Body of pancreas (tissue), 4 donors: ENCODE data around the gene SUB1. TPM values are rescaled to one million over a fixed set of nuclear protein-coding genes. Genes with fewer than 3 reads are reported as not detected.

Source experiments
- ATAC-seq: fragments of 150-250 bp; one replicate; pipeline ENCODE4 v1.9.1; 2016
- DNase-seq, 4 donors: peaks; one replicate each; pipeline ENCODE4 v3.0.0-alpha.2; 2019
- H3K27ac ChIP-seq, 4 donors: fragments of 200-600 bp; sonication (generic); 1 replicate in 3 of 4; 2 replicates in 1 of 4; pipeline versions ENCODE4 v1.5.1 to v1.6.1; 2016 to 2019; ENCODE audit warnings: mild to moderate bottlenecking in 1 of 4, mixed read lengths in 1 of 4, moderate library complexity in 1 of 4
- H3K27me3 ChIP-seq, 2 donors: fragments of 200-600 bp; sonication (generic); one replicate each; pipeline ENCODE4 v1.6.0; 2016; ENCODE audit warnings: mild to moderate bottlenecking in 1 of 2
- H3K36me3 ChIP-seq, 2 donors: fragments of 200-600 bp; sonication (generic); replicated peaks in 1 of 2; 2 replicates each; pipeline ENCODE4 v1.5.1; 2016; ENCODE audit warnings: low read depth in 2 of 2; ENCODE audit not compliant: insufficient read depth in 1 of 2
- H3K4me1 ChIP-seq: fragments of 200-600 bp; sonication (generic); one replicate; pipeline ENCODE4 v1.6.0; 2016
- H3K4me3 ChIP-seq, 2 donors: fragments of 200-600 bp; sonication (generic); 1 replicate in 1 of 2; 2 replicates in 1 of 2; pipeline ENCODE4 v1.5.1; 2016 to 2019
- H3K9me3 ChIP-seq, 3 donors: fragments of 200-600 bp; sonication (generic); 1 replicate in 2 of 3; 2 replicates in 1 of 3; pipeline ENCODE4 v1.5.1; 2016
- POLR2A ChIP-seq, 3 donors: fragments of 450-650 bp; IDR thresholded peaks; one replicate each; pipeline ENCODE4 v1.6.1; 2016; ENCODE audit warnings: antibody characterized with exemption in 3 of 3, mild to moderate bottlenecking in 2 of 3
- WGBS, 2 donors: methylation state at CpG; one replicate each; pipeline ENCODE4 v1.1.5; 2017; 5-methylcytosine and 5-hydroxymethylcytosine counted together
- intact Hi-C: fragments of 100-400 bp; cut with DNase I; formaldehyde crosslinking; loops from one replicate; pipeline ENCODE4 v1.15.1; 2023
- total RNA-seq, 2 donors: library from RNA; depleted of rRNA; stranded (reverse); fragments of >200 nt; gene quantifications; one replicate each; pipeline ENCODE4 v1.1.0, GENCODE V29; 2016
- TF ChIP-seq, protein P1 (sequence below), 7 experiments: fragments of 450-650 bp in 4 of 7; fragments of 200-600 bp in 3 of 7; sonication (generic) in 3 of 7; IDR thresholded peaks; one replicate each; pipeline ENCODE4 v1.5.1; 2016 to 2019; ENCODE audit warnings: antibody characterized with exemption in 7 of 7

Gene SUB1
- total RNA-seq, 2 donors from 2014 or later = 30.1 to 168 TPM

DNA sequence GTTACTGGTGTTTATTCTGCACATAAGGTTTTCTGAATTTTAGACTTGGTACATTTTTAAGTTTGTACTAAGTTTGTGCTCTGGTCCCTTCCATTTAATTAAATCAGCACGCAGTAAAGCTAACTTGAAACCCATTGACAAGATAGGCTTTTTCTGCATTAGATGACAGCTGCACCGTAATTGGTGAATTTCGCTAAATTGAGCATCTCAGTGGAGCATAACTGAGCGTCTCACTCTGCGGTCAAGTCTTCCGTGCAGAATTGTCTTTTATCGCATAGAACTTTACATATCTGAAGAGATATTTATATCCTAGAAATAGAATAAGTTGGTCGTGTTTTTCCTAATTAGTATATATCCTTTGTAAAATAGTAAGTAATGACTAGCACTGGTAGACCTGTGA is 4.1 kb downstream of the SUB1 start:
- no peak for ATAC-seq

DNA sequence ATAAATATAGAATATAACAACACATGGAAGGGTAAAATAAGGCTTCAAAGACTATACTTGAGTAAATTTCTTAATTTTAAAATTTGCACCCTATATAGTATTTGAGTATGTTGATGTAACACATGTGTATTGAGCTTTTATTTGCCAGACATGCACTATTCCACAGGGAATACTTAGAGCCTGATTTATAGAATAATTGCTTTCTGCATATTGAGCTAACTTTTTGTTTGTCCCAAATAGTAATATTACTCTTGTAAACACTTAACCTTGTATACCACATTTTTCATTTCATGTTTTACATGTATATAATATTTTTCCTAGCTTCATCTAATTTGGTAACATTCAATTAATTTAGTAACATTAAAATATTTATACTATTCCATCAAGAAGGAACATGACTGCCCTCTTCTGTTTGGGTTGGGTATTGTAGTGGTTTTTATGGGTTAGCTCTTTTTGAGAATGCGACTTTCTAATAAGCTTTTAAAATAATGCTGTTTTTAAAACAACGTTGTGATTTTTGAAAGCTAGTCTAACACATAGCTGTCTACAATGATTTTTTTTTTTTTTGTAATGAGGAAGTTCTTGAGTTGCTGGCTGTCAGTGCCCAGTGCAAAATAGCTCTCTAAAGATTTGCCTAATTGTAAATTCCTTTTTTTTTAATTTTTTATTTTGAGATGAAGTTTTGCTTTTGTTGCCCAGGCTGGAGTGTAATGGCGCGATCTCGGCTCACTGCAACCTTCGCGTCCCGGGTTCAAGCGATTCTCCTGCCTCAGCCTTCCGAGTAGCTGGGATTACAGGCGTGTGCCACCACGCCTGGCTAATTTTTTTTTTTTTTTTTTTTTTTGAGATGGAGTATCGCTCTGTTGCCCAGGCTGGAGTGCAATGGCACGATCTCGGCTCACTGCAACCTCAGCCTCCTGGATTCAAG is 4.8 kb downstream of the SUB1 start:
- TF ChIP-seq POLR2A (IDR thresholded peaks at IDR 0.05) = no peak
- TF ChIP-seq, protein P1, sequence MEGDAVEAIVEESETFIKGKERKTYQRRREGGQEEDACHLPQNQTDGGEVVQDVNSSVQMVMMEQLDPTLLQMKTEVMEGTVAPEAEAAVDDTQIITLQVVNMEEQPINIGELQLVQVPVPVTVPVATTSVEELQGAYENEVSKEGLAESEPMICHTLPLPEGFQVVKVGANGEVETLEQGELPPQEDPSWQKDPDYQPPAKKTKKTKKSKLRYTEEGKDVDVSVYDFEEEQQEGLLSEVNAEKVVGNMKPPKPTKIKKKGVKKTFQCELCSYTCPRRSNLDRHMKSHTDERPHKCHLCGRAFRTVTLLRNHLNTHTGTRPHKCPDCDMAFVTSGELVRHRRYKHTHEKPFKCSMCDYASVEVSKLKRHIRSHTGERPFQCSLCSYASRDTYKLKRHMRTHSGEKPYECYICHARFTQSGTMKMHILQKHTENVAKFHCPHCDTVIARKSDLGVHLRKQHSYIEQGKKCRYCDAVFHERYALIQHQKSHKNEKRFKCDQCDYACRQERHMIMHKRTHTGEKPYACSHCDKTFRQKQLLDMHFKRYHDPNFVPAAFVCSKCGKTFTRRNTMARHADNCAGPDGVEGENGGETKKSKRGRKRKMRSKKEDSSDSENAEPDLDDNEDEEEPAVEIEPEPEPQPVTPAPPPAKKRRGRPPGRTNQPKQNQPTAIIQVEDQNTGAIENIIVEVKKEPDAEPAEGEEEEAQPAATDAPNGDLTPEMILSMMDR (IDR thresholded peaks at IDR 0.05) = peak in 6 of 7 experiments; percentile 39 to 67 (median 56)
- Histone ChIP-seq H3K4me3 (no peak overlapping the region), H3K36me3 (peaks cover 1 to 16% of the 10 kb centered on the region in 2 donors), H3K27ac (no peak overlapping the region), H3K4me1 (peaks cover 9% of the 10 kb centered on the region), H3K9me3 (no peaks in the 10 kb centered on the region), H3K27me3 (no peaks in the 10 kb centered on the region)
- peak in 1 of 4 donors; percentile 57 for DNase-seq
- intact Hi-C loops = no loop called here
- no peak for ATAC-seq
- WGBS, 2 donors = 85 to 90% methylated on average over 14 to 15 of the region's 15 CpGs

More for the DNA sequence above, 4.1 kb downstream of the SUB1 start:
- Histone ChIP-seq H3K27me3 (no peaks in the 10 kb centered on the region), H3K9me3 (no peaks in the 10 kb centered on the region), H3K4me1 (peaks cover 9% of the 10 kb centered on the region), H3K36me3 (peaks cover 0 to 16% of the 10 kb centered on the region in 2 donors), H3K4me3 (no peak overlapping the region), H3K27ac (no peak overlapping the region)
- WGBS, 2 donors = 89 to 94% methylated on average over 8 of the region's 8 CpGs
- DNase-seq = no peak
- intact Hi-C loops = no loop called here
- TF ChIP-seq, protein P1 (IDR thresholded peaks at IDR 0.05) = no peak
- TF ChIP-seq POLR2A (IDR thresholded peaks at IDR 0.05) = no peak

DNA sequence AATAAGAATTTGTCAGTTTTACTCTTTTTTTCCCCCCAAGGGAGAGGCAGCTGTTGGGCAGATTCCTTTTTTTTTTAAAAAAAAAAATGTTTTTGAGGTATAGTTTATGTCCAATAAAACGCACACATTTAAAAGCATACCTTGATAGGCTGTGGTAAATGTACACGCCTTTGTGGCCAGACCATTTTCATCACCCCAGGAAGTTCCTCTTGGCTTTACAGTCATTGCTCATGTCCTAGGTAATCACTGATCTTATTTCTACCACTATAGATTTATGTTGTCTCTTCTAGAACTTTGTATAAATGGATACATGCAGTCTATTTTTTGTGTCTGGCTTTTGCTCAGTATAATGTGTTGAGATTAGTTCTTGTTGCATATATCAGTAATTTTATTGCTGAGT is 9.8 kb downstream of the SUB1 start:
- Histone ChIP-seq H3K27ac (no peak overlapping the region), H3K27me3 (no peaks in the 10 kb centered on the region), H3K4me3 (no peak overlapping the region), H3K4me1 (no peaks in the 10 kb centered on the region), H3K36me3 (peaks cover 5 to 21% of the 10 kb centered on the region in 2 donors), H3K9me3 (no peaks in the 10 kb centered on the region)
- ATAC-seq (no peak), DNase-seq (no peak)
- TF ChIP-seq, protein P1 (IDR thresholded peaks at IDR 0.05) = no peak
- no peak for TF ChIP-seq POLR2A (IDR thresholded peaks at IDR 0.05)
- intact Hi-C loops = no loop called here
- WGBS, 2 donors = 72 to 92% methylated on average over 2 of the region's 2 CpGs

DNA sequence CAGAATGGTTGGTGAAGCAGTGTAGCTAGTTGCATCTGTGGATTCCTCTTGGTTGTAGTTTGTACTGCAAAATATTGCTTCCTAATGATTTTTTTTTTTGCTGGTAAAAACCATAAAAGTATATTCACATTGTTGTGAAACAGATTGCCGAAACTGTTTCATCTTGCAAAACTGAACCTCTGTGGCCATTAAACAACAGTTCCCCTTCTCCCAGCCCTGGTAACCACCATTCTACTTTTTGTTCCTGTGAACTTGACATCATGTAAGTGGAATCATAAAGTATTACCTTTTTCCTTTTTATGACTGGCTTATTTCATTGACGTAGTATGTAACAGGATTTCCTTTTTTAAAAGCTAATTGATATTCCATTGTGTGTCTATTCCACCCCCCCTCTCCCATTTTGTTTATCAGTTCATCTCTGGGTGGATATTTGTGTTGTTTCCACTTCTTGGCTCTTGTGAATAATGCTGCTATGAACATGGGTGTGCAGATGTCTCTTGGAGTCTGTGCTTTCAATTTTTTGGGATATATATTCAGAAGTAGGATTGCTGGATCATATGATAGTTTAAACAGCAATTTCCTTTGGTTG is 11.8 kb downstream of the SUB1 start:
- intact Hi-C loops = no loop called here
- no peak for TF ChIP-seq POLR2A (IDR thresholded peaks at IDR 0.05)
- TF ChIP-seq, protein P1 (IDR thresholded peaks at IDR 0.05) = no peak
- ATAC-seq (no peak), DNase-seq (no peak)
- Histone ChIP-seq H3K36me3 (peaks cover 5 to 17% of the 10 kb centered on the region in 2 donors), H3K27me3 (no peaks in the 10 kb centered on the region), H3K27ac (no peak overlapping the region), H3K4me3 (no peak overlapping the region), H3K9me3 (no peaks in the 10 kb centered on the region), H3K4me1 (no peaks in the 10 kb centered on the region)
- 41 to 57% methylated on average over 2 of the region's 2 CpGs for WGBS, 2 donors
